ENCODE data around the gene TLL2. TPM values are rescaled to one million over a fixed set of nuclear protein-coding genes. Genes with fewer than 3 reads are reported as not detected.

TLL2 gene
- total and polyA plus RNA-seq, 2 donors (not counting 3 experiments of a cell fraction or from before 2014, with no cell fraction given): 0.03 to 0.20 TPM

DNA sequence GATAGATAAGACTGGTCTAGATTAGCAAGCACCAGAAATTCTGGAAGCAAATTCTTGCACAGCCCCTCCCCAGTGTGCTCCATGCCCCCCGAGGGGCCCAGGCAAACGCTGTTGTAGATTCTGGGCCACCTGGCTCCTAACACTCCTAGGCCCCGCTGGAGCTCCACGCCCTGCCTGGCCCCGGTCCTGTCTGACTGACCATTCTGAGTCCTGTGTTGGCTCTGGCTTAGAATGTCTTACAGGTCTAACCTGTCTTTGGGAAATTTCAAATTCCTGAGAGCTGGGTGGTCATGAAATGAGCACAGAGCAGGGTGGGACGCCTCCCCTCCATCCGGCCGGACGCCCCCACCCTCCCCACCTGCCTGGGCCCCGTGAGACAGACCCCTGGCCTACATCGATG lies 142.4 kb downstream of the TLL2 start:
- no peaks in the 10 kb centered on the region for H3K27me3 ChIP-seq (ENCODE audit: control insufficient read depth in 2 of 2, insufficient read depth in 2 of 2, low read length in 2 of 2)
- peaks cover 5% of the 10 kb centered on the region for H3K4me1 ChIP-seq (ENCODE audit: control insufficient read depth, extremely low read depth, insufficient read depth, low read length)
- no peak overlapping the region for H3K9ac ChIP-seq (replicated peaks; ENCODE audit: extremely low read depth, insufficient read depth, low read length)
- dilution Hi-C loops (cut with MboI; ENCODE audit: extremely low pct_ligation_motif_present, low sequenced_read_pairs) (no loop called here), intact Hi-C loops (cut with micrococcal nuclease) (no loop called here)
- no peak overlapping the region for H3K27ac ChIP-seq (ENCODE audit: insufficient read depth, low read depth, low read length)
- CTCF ChIA-PET: interaction anchor here (1.0 to 3.0 kb wide), 14 partner anchors 8 to 654 kb away, joined by 3 to 17 read pairs (median 8); partner anchors contain the start of genes OPALIN and TLL2
- BruUV-seq (replicated peaks): no TSS peak
- H3K4me2 ChIP-seq (ENCODE audit: insufficient read depth, low read length): no peak overlapping the region
- DNase-seq (ENCODE audit: low read depth, low spot score) (no peak), FAIRE-seq (no peak)
- no peak overlapping the region for H2AFZ ChIP-seq (ENCODE audit: low read depth, low read length)
- H3K9me1 ChIP-seq (replicated peaks; ENCODE audit: control insufficient read depth, extremely low read depth, insufficient read depth, low read length): no peaks in the 10 kb centered on the region
- no peaks in the 10 kb centered on the region for H4K20me1 ChIP-seq (replicated peaks; ENCODE audit: control insufficient read depth, extremely low read depth, insufficient read depth, low read length)
- no peaks in the 10 kb centered on the region for H3K36me3 ChIP-seq (ENCODE audit: control insufficient read depth in 2 of 2, extremely low read depth in 1 of 2, insufficient read depth in 2 of 2, low read length in 2 of 2)
- POLR2A ChIA-PET: no interaction called here
- H3K79me2 ChIP-seq (ENCODE audit: control insufficient read depth, insufficient read depth, low read length): no peaks in the 10 kb centered on the region
- TF ChIP-seq POLR2AphosphoS5 (IDR thresholded peaks at IDR 0.05; ENCODE audit: insufficient read depth, low read depth, low read length) (no peak), FOS (IDR thresholded peaks at IDR 0.05; ENCODE audit: borderline replicate concordance, insufficient read depth, low read length) (no peak), POLR2A (IDR thresholded peaks at IDR 0.05; ENCODE audit: low read depth, low read length) (no peak), MYC (IDR thresholded peaks at IDR 0.05; ENCODE audit: low read depth, low read length) (no peak), EZH2 (IDR thresholded peaks at IDR 0.05; ENCODE audit: borderline replicate concordance, low read depth, low read length, severe bottlenecking) (no peak), JUN (IDR thresholded peaks at IDR 0.05; ENCODE audit: borderline replicate concordance, insufficient read depth, insufficient read length, low read depth) (no peak), GATA2 (IDR thresholded peaks at IDR 0.05; ENCODE audit: insufficient read depth, insufficient read length, low read depth, low read length) (no peak)
- TF ChIP-seq, protein P1, sequence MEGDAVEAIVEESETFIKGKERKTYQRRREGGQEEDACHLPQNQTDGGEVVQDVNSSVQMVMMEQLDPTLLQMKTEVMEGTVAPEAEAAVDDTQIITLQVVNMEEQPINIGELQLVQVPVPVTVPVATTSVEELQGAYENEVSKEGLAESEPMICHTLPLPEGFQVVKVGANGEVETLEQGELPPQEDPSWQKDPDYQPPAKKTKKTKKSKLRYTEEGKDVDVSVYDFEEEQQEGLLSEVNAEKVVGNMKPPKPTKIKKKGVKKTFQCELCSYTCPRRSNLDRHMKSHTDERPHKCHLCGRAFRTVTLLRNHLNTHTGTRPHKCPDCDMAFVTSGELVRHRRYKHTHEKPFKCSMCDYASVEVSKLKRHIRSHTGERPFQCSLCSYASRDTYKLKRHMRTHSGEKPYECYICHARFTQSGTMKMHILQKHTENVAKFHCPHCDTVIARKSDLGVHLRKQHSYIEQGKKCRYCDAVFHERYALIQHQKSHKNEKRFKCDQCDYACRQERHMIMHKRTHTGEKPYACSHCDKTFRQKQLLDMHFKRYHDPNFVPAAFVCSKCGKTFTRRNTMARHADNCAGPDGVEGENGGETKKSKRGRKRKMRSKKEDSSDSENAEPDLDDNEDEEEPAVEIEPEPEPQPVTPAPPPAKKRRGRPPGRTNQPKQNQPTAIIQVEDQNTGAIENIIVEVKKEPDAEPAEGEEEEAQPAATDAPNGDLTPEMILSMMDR (IDR thresholded peaks at IDR 0.05; ENCODE audit: extremely low read depth in 1 of 2, insufficient read depth in 1 of 2, low read depth in 1 of 2, low read length in 2 of 2): no peak
- TF ChIP-seq, protein P2, sequence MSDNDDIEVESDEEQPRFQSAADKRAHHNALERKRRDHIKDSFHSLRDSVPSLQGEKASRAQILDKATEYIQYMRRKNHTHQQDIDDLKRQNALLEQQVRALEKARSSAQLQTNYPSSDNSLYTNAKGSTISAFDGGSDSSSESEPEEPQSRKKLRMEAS (IDR thresholded peaks at IDR 0.05; ENCODE audit: insufficient read depth, insufficient read length): no peak
- H3K9me3 ChIP-seq (replicated peaks; ENCODE audit: control insufficient read depth, insufficient read depth, low read length): no peaks in the 10 kb centered on the region
- no peak overlapping the region for H3K4me3 ChIP-seq (replicated peaks in 1 of 3; ENCODE audit: insufficient read depth in 1 of 3, low read depth in 1 of 3, low read length in 3 of 3)
